ENCODE data around the gene PRKD1. TPM values are rescaled to one million over a fixed set of nuclear protein-coding genes. Genes with fewer than 3 reads are reported as not detected.

Gene PRKD1
- total RNA-seq, 2 experiments from 2014 or later: not detected

DNA sequence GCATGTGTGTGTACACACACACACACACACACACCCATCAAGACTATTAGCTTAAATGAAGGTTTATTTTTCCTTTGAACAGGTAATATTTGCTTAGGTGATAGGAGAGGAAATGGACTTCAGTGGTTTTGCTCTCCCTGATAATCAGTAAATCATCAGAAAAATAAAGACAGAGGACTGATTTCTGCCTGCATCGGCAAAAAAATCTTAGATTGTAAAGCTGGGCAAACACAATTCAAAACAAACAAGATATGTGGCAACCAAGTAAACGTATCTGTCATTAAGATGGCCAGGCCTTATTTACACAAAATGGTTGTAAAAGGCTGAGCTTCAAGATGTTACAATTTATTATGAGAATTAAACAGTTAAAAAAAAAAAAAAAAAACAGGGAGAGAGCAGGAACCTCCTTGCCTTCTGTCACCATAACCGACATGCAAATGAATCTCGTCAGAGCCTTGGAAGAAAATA is 31.3 kb downstream of the PRKD1 start:
- intact Hi-C loops (cut with DNase I, micrococcal nuclease): no loop called here
- no peak overlapping the region for H3K4me3 Mint-ChIP-seq
- CTCF ChIA-PET: interaction anchor here (0.6 to 0.7 kb wide), 2 partner anchors 8 to 18 kb away, joined by 3 read pairs; no protein-coding TSS in a partner anchor
- TF ChIP-seq, protein P1, sequence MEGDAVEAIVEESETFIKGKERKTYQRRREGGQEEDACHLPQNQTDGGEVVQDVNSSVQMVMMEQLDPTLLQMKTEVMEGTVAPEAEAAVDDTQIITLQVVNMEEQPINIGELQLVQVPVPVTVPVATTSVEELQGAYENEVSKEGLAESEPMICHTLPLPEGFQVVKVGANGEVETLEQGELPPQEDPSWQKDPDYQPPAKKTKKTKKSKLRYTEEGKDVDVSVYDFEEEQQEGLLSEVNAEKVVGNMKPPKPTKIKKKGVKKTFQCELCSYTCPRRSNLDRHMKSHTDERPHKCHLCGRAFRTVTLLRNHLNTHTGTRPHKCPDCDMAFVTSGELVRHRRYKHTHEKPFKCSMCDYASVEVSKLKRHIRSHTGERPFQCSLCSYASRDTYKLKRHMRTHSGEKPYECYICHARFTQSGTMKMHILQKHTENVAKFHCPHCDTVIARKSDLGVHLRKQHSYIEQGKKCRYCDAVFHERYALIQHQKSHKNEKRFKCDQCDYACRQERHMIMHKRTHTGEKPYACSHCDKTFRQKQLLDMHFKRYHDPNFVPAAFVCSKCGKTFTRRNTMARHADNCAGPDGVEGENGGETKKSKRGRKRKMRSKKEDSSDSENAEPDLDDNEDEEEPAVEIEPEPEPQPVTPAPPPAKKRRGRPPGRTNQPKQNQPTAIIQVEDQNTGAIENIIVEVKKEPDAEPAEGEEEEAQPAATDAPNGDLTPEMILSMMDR (IDR thresholded peaks at IDR 0.05): no peak
- no peaks in the 10 kb centered on the region for H3K27me3 Mint-ChIP-seq
- Histone ChIP-seq H3K27me3 (ENCODE audit: control insufficient read depth in 1 of 2, insufficient read depth in 2 of 2, low read length in 2 of 2) (no peaks in the 10 kb centered on the region), H3K27ac (ENCODE audit: low read depth in 1 of 2, low read length in 2 of 2) (no peak overlapping the region), H3K9me3 (ENCODE audit: control insufficient read depth in 1 of 2, insufficient read depth in 1 of 2, low read length in 2 of 2) (peaks cover 0 to 4% of the 10 kb centered on the region in 2 experiments), H3K36me3 (ENCODE audit: insufficient read depth, low read length) (no peaks in the 10 kb centered on the region), H3K4me1 (ENCODE audit: insufficient read depth, low read length) (no peaks in the 10 kb centered on the region), H3K4me3 (ENCODE audit: low read length) (no peak overlapping the region)
- H3K4me1 Mint-ChIP-seq (ENCODE audit: low read depth): no peaks in the 10 kb centered on the region
- no peaks in the 10 kb centered on the region for H3K9me3 Mint-ChIP-seq
- no peak for ATAC-seq (ENCODE audit: poor library complexity)
- POLR2A ChIA-PET: no interaction called here
- H3K27ac Mint-ChIP-seq: no peak overlapping the region
- no peak for DNase-seq
- no peaks in the 10 kb centered on the region for H3K36me3 Mint-ChIP-seq (ENCODE audit: low read depth)

DNA sequence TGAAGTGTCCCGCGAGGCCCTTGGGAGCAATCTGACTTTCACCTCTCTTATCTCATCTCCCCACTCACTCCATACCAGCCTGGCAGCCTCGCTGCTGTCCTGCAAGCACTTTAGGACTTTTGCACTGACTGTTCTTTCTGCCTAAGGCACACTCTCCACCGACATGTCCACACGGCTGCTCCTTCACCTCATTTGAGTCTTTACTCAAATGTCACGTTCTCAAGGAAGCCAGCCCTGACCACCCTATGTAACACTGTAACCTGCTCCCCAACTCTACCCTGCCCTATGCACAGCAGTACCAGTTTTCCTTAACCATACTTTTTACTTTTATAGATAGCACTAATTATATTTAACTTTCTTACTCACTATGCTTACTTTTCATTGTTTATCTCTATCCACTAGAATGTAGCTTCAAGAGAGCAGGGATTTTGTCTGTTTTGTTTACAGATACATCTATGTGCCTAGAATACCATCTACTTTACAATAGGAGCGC is 32.0 kb downstream of the PRKD1 start:
- DNase-seq: no peak
- no peak overlapping the region for H3K4me3 Mint-ChIP-seq
- H3K27ac Mint-ChIP-seq: no peak overlapping the region
- H3K9me3 Mint-ChIP-seq: no peaks in the 10 kb centered on the region
- H3K4me1 Mint-ChIP-seq (ENCODE audit: low read depth): no peaks in the 10 kb centered on the region
- POLR2A ChIA-PET: no interaction called here
- intact Hi-C loops (cut with DNase I, micrococcal nuclease): no loop called here
- H3K36me3 ChIP-seq (ENCODE audit: insufficient read depth, low read length): no peaks in the 10 kb centered on the region
- H3K36me3 Mint-ChIP-seq (ENCODE audit: low read depth): no peaks in the 10 kb centered on the region
- H3K4me3 ChIP-seq (ENCODE audit: low read length): no peak overlapping the region
- no peaks in the 10 kb centered on the region for H3K4me1 ChIP-seq (ENCODE audit: insufficient read depth, low read length)
- no peaks in the 10 kb centered on the region for H3K27me3 Mint-ChIP-seq
- no peaks in the 10 kb centered on the region for H3K27me3 ChIP-seq (ENCODE audit: control insufficient read depth in 1 of 2, insufficient read depth in 2 of 2, low read length in 2 of 2)
- CTCF ChIA-PET: interaction anchor here (0.7 kb wide), 1 partner anchor 9 kb away, joined by 3 read pairs; no protein-coding TSS in a partner anchor
- H3K9me3 ChIP-seq (ENCODE audit: control insufficient read depth in 1 of 2, insufficient read depth in 1 of 2, low read length in 2 of 2): peaks cover 0 to 4% of the 10 kb centered on the region in 2 experiments
- no peak for ATAC-seq (ENCODE audit: poor library complexity)
- TF ChIP-seq, protein P1 (IDR thresholded peaks at IDR 0.05): no peak
- no peak overlapping the region for H3K27ac ChIP-seq (ENCODE audit: low read depth in 1 of 2, low read length in 2 of 2)

DNA sequence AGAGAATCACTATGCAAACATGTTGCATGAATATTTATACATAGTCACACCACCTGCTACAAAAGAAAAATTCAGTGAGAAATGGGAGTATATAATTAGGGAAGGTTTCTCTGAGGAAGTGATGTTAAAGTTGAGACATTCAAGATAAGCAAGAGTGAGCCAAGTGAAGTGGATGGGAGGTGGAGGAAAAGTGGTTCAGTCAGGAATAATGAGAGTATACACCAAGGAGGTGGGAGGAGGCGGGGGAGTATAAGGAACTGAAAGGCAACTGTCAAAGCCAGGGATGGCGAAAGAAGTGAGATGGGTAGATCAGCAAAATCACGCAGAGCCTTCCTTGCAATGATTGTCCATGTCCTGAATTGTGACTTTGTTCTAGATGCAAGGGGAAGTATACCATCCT is 33.7 kb downstream of the PRKD1 start:
- TF ChIP-seq, protein P1 (IDR thresholded peaks at IDR 0.05): no peak
- DNase-seq (no peak), ATAC-seq (ENCODE audit: poor library complexity) (no peak)
- Mint-ChIP-seq H3K27me3 (no peaks in the 10 kb centered on the region), H3K9me3 (no peaks in the 10 kb centered on the region), H3K4me1 (ENCODE audit: low read depth) (no peaks in the 10 kb centered on the region), H3K27ac (no peak overlapping the region), H3K36me3 (ENCODE audit: low read depth) (no peaks in the 10 kb centered on the region), H3K4me3 (no peak overlapping the region)
- Histone ChIP-seq H3K27me3 (ENCODE audit: control insufficient read depth in 1 of 2, insufficient read depth in 2 of 2, low read length in 2 of 2) (no peaks in the 10 kb centered on the region), H3K4me1 (ENCODE audit: insufficient read depth, low read length) (no peaks in the 10 kb centered on the region), H3K4me3 (ENCODE audit: low read length) (no peak overlapping the region), H3K36me3 (ENCODE audit: insufficient read depth, low read length) (no peaks in the 10 kb centered on the region), H3K9me3 (ENCODE audit: control insufficient read depth in 1 of 2, insufficient read depth in 1 of 2, low read length in 2 of 2) (peaks cover 0 to 4% of the 10 kb centered on the region in 2 experiments), H3K27ac (ENCODE audit: low read depth in 1 of 2, low read length in 2 of 2) (no peak overlapping the region)
- ChIA-PET CTCF (no interaction called here), POLR2A (no interaction called here)
- intact Hi-C loops (cut with DNase I, micrococcal nuclease): no loop called here
